T-cell (primary cell): ENCODE data around the gene LMAN2L. TPM values are rescaled to one million over a fixed set of nuclear protein-coding genes. Genes with fewer than 3 reads are reported as not detected.

Experiments used
- ATAC-seq, 4 experiments: fragments of 200-7000 bp in 3 of 4; fragments of 150-1000 bp in 1 of 4; cut with Tn5 transposase; replicated peaks in 1 of 4; 1 replicate in 3 of 4; 2 replicates in 1 of 4; pipeline ENCODE4 v1.10.0; 2021; ENCODE audit warnings: moderate library complexity in 3 of 4, mild to moderate bottlenecking in 2 of 4, moderate number of reproducible peaks in 1 of 4
- CTCF ChIA-PET, 2 donors: fragments of 300-600 bp; sonication (Branson Sonifier 250); formaldehyde crosslinking; loops; one replicate each; lab custom pipeline; 2022; ENCODE audit warnings: antibody characterized with exemption in 2 of 2; lab: Charles Lee
- POLR2A ChIA-PET, 2 donors: fragments of 300-600 bp; sonication (Branson Sonifier 250); formaldehyde crosslinking; loops; one replicate each; lab custom pipeline; 2022; ENCODE audit warnings: antibody characterized with exemption in 2 of 2; lab: Charles Lee
- DNase-seq, 35 experiments: peaks; one replicate each; pipeline versions ENCODE4 v3.0.0 to v3.0.0-alpha.2; 2013 to 2023
- H3K27ac ChIP-seq: one replicate; pipeline ENCODE4 v1.5.1; 2013; ENCODE audit warnings: low read length
- H3K27me3 ChIP-seq, 2 experiments: replicated peaks in 1 of 2; 1 replicate in 1 of 2; 2 replicates in 1 of 2; pipeline versions ENCODE4 v1.6.1 to v1.7.0; 2013; ENCODE audit warnings: low read length in 1 of 2, mixed read lengths in 1 of 2; ENCODE audit not compliant: control insufficient read depth in 2 of 2, insufficient read depth in 2 of 2; ENCODE audit errors: extremely low read depth in 1 of 2
- H3K36me3 ChIP-seq, 2 donors: 1 replicate in 1 of 2; 2 replicates in 1 of 2; pipeline versions ENCODE4 v1.6.1 to v1.7.0; 2013; ENCODE audit warnings: low read length in 1 of 2; ENCODE audit not compliant: control insufficient read depth in 2 of 2, insufficient read depth in 1 of 2; ENCODE audit errors: extremely low read depth in 1 of 2
- H3K4me1 ChIP-seq, 2 experiments: 1 replicate in 1 of 2; 2 replicates in 1 of 2; pipeline versions ENCODE4 v1.6.1 to v1.7.0; 2013; ENCODE audit warnings: low read length in 2 of 2, mixed read lengths in 1 of 2; ENCODE audit not compliant: insufficient read depth in 2 of 2, control insufficient read depth in 1 of 2; ENCODE audit errors: extremely low read depth in 1 of 2
- H3K4me3 ChIP-seq, 2 donors: 1 replicate in 1 of 2; 2 replicates in 1 of 2; pipeline versions ENCODE4 v1.5.1 to v1.7.0; 2013; ENCODE audit warnings: mild to moderate bottlenecking in 2 of 2, low read length in 1 of 2, moderate library complexity in 1 of 2; ENCODE audit not compliant: control insufficient read depth in 1 of 2; ENCODE audit errors: extremely low read depth in 1 of 2
- H3K9me3 ChIP-seq: 2 replicates; pipeline ENCODE4 v1.7.0; 2013
- H3K27ac Mint-ChIP-seq, 2 donors: one replicate each; pipeline ENCODE4 v1.8.0; 2020 to 2021; ENCODE audit warnings: mild to moderate bottlenecking in 2 of 2, mixed read lengths in 2 of 2
- H3K27me3 Mint-ChIP-seq, 2 donors: one replicate each; pipeline ENCODE4 v1.8.0; 2021 to 2022; ENCODE audit warnings: mixed read lengths in 2 of 2
- H3K36me3 Mint-ChIP-seq: one replicate; pipeline ENCODE4 v1.8.0; 2021; ENCODE audit warnings: mixed read lengths
- H3K4me1 Mint-ChIP-seq, 3 donors: one replicate each; pipeline ENCODE4 v1.8.0; 2020 to 2022; ENCODE audit warnings: mixed read lengths in 3 of 3, mild to moderate bottlenecking in 1 of 3
- H3K4me3 Mint-ChIP-seq, 3 donors: one replicate each; pipeline ENCODE4 v1.8.0; 2020 to 2022; ENCODE audit warnings: mild to moderate bottlenecking in 3 of 3, mixed read lengths in 3 of 3, moderate library complexity in 3 of 3
- H3K9me3 Mint-ChIP-seq, 3 donors: one replicate each; pipeline ENCODE4 v1.8.0; 2020 to 2022; ENCODE audit warnings: mixed read lengths in 3 of 3
- WGBS: methylation state at CpG from one replicate; pipeline ENCODE4 v1.1.5; 2013; ENCODE audit warnings: missing lambda C conversion rate; ENCODE audit not compliant: insufficient coverage; 5-methylcytosine and 5-hydroxymethylcytosine counted together
- total RNA-seq, 35 experiments: library from RNA in 6 of 35; stranded (reverse) in 6 of 35; fragments of 120-200 nt in 1 of 35; gene quantifications; one replicate each; pipeline versions ENCODE4 v1.2.1 to v1.2.4 and lab custom pipeline; 2013 to 2026

Gene LMAN2L
- total RNA-seq, 5 donors from 2014 or later (not counting 1 experiment from before 2014, with no cell fraction given), result 4.7 to 8.9 (median 7.8) TPM

- no peaks in the 10 kb centered on the region for H3K27me3 ChIP-seq
- Mint-ChIP-seq H3K4me3 (peak overlapping the region in 1 of 3 donors; percentile 14), H3K9me3 (no peaks in the 10 kb centered on the region), H3K27ac (peak overlapping the region; percentile 34 to 41), H3K36me3 (peaks cover 8% of the 10 kb centered on the region), H3K27me3 (no peaks in the 10 kb centered on the region), H3K4me1 (peaks cover 19 to 30% (median 29%) of the 10 kb centered on the region in 3 donors)
- no peaks in the 10 kb centered on the region for H3K36me3 ChIP-seq
- DNase-seq (no peak), ATAC-seq (no peak)
- H3K4me3 ChIP-seq, result no peak overlapping the region
- ChIA-PET POLR2A (interaction anchor here in 1 of 2 donors (0.5 to 0.7 kb wide), 2 partner anchors 10 to 91 kb away, joined by 3 to 4 read pairs; no protein-coding TSS in a partner anchor), CTCF (interaction anchor here (0.5 to 2.5 kb wide), 6 partner anchors 11 to 1408 kb away, joined by 3 to 30 read pairs (median 6); partner anchors contain the start of gene CNNM4 (in 1 of the 2))
- no peaks in the 10 kb centered on the region for H3K9me3 ChIP-seq
- H3K27ac ChIP-seq, result no peak overlapping the region
- 86% methylated on average over 1 of the region's 1 CpG for WGBS
- peaks cover 0 to 22% of the 10 kb centered on the region in 2 experiments for H3K4me1 ChIP-seq
These were observed 35.3 kb upstream of the LMAN2L start for GRCh38 chr2:96775160-96775559.

- Mint-ChIP-seq H3K4me1 (peaks cover 19 to 33% (median 29%) of the 10 kb centered on the region in 3 donors), H3K4me3 (peak overlapping the region; percentile 81 to 86 (median 84)), H3K27me3 (no peaks in the 10 kb centered on the region), H3K9me3 (no peaks in the 10 kb centered on the region), H3K27ac (peak overlapping the region; percentile 94 to 96), H3K36me3 (peaks cover 6% of the 10 kb centered on the region)
- Histone ChIP-seq H3K9me3 (no peaks in the 10 kb centered on the region), H3K27ac (peak overlapping the region; percentile 82), H3K36me3 (no peaks in the 10 kb centered on the region), H3K27me3 (no peaks in the 10 kb centered on the region), H3K4me3 (peak overlapping the region; percentile 60 to 72), H3K4me1 (peaks cover 0 to 22% of the 10 kb centered on the region in 2 experiments)
- DNase-seq, result peak in 34 of 35 experiments; percentile 23 to 72 (median 39)
- ChIA-PET POLR2A (interaction anchor here (0.5 to 1.1 kb wide), 9 partner anchors 12 to 234 kb away, joined by 3 to 8 read pairs (median 3); partner anchors contain the start of gene CNNM4 (in 1 of the 2)), CTCF (interaction anchor here (0.6 to 2.5 kb wide), 14 partner anchors 8 to 565 kb away, joined by 3 to 30 read pairs (median 3); partner anchors contain the start of genes ANKRD39 (in 1 of the 2) and CNNM4 (in 1 of the 2))
- peak; percentile 74 to 88 (median 82) for ATAC-seq
- WGBS, result 75% methylated on average over 1 of the region's 7 CpGs
These were observed 34.1 kb upstream of the LMAN2L start for GRCh38 chr2:96773922-96774321.

GRCh38 chr2:96772903-96773671 is 33.2 kb upstream of the LMAN2L start:
- peaks cover 6% of the 10 kb centered on the region for H3K36me3 Mint-ChIP-seq
- peak overlapping the region; percentile 39 to 90 for H3K27ac Mint-ChIP-seq
- Histone ChIP-seq H3K27ac (peak overlapping the region; percentile 82), H3K4me3 (peak overlapping the region in 1 of 2 donors; percentile 72), H3K9me3 (no peaks in the 10 kb centered on the region), H3K4me1 (peaks cover 0 to 22% of the 10 kb centered on the region in 2 experiments), H3K36me3 (no peaks in the 10 kb centered on the region), H3K27me3 (no peaks in the 10 kb centered on the region)
- WGBS, result 55% methylated on average over 1 of the region's 12 CpGs
- no peaks in the 10 kb centered on the region for H3K9me3 Mint-ChIP-seq
- H3K4me1 Mint-ChIP-seq, result peaks cover 25 to 37% (median 33%) of the 10 kb centered on the region in 3 donors
- POLR2A ChIA-PET, result interaction anchor here (0.5 to 1.1 kb wide), 4 partner anchors 13 to 233 kb away, joined by 3 read pairs; partner anchors contain the start of gene CNNM4 (in 1 of the 2)
- H3K27me3 Mint-ChIP-seq, result no peaks in the 10 kb centered on the region
- peak overlapping the region; percentile 53 to 81 (median 62) for H3K4me3 Mint-ChIP-seq
- ATAC-seq, result no peak
- CTCF ChIA-PET, result interaction anchor here (0.6 to 2.5 kb wide), 8 partner anchors 9 to 85 kb away, joined by 3 to 30 read pairs (median 6); partner anchors contain the start of genes ANKRD39 (in 1 of the 2) and CNNM4 (in 1 of the 2)
- no peak for DNase-seq

GRCh38 chr2:96771796-96772618 is 32.1 kb upstream of the LMAN2L start:
- peak overlapping the region; percentile 3 to 7 for H3K27ac Mint-ChIP-seq
- no peak for DNase-seq
- H3K9me3 Mint-ChIP-seq, result no peaks in the 10 kb centered on the region
- H3K4me1 ChIP-seq, result peaks cover 0 to 24% of the 10 kb centered on the region in 2 experiments
- H3K4me3 Mint-ChIP-seq, result peak overlapping the region in 1 of 3 donors; percentile 81
- no peak overlapping the region for H3K27ac ChIP-seq
- no peak overlapping the region for H3K4me3 ChIP-seq
- H3K36me3 Mint-ChIP-seq, result peaks cover 9% of the 10 kb centered on the region
- CTCF ChIA-PET, result no interaction called here
- H3K36me3 ChIP-seq, result peaks cover 0 to 2% of the 10 kb centered on the region in 2 donors
- H3K9me3 ChIP-seq, result no peaks in the 10 kb centered on the region
- WGBS, result 99% methylated on average over 14 of the region's 20 CpGs
- peaks cover 25 to 45% (median 40%) of the 10 kb centered on the region in 3 donors for H3K4me1 Mint-ChIP-seq
- H3K27me3 Mint-ChIP-seq, result no peaks in the 10 kb centered on the region
- POLR2A ChIA-PET, result no interaction called here
- ATAC-seq, result no peak
- no peaks in the 10 kb centered on the region for H3K27me3 ChIP-seq

- no peak overlapping the region for H3K4me3 ChIP-seq
- H3K27ac Mint-ChIP-seq, result no peak overlapping the region
- no peaks in the 10 kb centered on the region for H3K27me3 ChIP-seq
- H3K9me3 ChIP-seq, result no peaks in the 10 kb centered on the region
- H3K27ac ChIP-seq, result no peak overlapping the region
- DNase-seq, result no peak
- POLR2A ChIA-PET, result no interaction called here
- H3K4me3 Mint-ChIP-seq, result no peak overlapping the region
- H3K4me1 Mint-ChIP-seq, result peaks cover 33 to 55% (median 49%) of the 10 kb centered on the region in 3 donors
- no peaks in the 10 kb centered on the region for H3K9me3 Mint-ChIP-seq
- no peak for ATAC-seq
- H3K4me1 ChIP-seq, result peaks cover 0 to 28% of the 10 kb centered on the region in 2 experiments
- H3K36me3 Mint-ChIP-seq, result peaks cover 14% of the 10 kb centered on the region
- H3K27me3 Mint-ChIP-seq, result no peaks in the 10 kb centered on the region
- 94% methylated on average over 15 of the region's 25 CpGs for WGBS
- H3K36me3 ChIP-seq, result peaks cover 0 to 6% of the 10 kb centered on the region in 2 donors
- CTCF ChIA-PET, result no interaction called here
These were observed 30.8 kb upstream of the LMAN2L start for GRCh38 chr2:96770442-96771202.
